ENCODE results near the gene HOXC10. TPM values are rescaled to one million over a fixed set of nuclear protein-coding genes. Genes with fewer than 3 reads are reported as not detected.

Gene HOXC10
- total RNA-seq, 6 donors from 2014 or later = not detected

DNA sequence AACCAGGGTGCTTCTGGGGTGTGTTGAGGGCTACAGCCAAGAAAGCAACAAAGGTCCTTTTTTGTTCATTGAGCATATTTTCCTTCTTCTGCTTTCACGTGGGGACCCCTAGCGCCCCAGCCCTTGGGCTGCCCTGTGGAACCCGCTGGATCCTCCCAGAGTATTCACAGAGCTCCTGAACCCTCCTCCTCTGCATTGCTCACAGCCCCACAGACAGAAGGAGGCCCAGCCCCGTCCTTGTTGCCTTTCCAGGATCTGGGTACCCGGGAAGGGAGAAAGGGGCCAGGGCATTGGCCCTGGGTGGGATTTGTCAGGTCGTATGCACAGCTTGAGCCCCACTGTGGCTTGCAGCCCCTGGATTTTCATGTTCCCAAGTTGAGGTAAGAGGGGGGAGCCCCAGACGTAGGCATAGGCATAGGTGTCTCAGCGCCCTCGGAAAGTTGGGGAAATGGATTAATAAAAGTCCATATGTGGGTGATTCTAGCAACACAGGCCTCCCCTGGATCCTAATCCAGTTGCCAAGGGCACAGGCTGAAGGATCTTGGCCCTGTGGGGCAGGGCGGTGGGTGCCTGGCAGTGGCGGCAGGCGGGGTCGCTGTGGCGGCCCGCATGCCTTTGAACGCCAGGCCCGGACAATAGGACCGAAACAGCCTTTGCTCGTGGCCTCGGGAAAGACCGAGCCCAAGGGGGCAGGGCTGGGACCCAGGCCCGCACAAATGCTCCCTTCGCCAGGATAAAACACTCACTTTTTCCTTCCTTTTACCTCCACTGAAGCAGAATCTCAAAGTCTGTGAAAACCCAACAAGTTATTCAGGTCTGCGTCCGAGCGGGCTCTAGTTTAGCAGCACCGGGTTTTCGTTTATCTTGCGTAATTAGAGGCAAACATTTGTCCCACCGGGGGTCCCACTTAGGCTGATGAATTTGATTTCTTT lies 3.0 kb upstream of the HOXC10 start:
- Histone ChIP-seq H3K9me3 (no peaks in the 10 kb centered on the region), H3K36me3 (no peaks in the 10 kb centered on the region), H3K4me3 (no peak overlapping the region), H3K27me3 (peaks cover 2 to 92% (median 50%) of the 10 kb centered on the region in 4 donors), H3K27ac (no peak overlapping the region), H3K4me1 (peaks cover 15 to 31% (median 26%) of the 10 kb centered on the region in 4 donors)
- DNase-seq = peak in 1 of 2 donors; percentile 47
- no peak for ATAC-seq (ENCODE audit: low FRiP score in 2 of 2)
- WGBS, 2 donors = 9 to 32% methylated on average over 27 to 30 of the region's 30 CpGs
- TF ChIP-seq, protein P1, sequence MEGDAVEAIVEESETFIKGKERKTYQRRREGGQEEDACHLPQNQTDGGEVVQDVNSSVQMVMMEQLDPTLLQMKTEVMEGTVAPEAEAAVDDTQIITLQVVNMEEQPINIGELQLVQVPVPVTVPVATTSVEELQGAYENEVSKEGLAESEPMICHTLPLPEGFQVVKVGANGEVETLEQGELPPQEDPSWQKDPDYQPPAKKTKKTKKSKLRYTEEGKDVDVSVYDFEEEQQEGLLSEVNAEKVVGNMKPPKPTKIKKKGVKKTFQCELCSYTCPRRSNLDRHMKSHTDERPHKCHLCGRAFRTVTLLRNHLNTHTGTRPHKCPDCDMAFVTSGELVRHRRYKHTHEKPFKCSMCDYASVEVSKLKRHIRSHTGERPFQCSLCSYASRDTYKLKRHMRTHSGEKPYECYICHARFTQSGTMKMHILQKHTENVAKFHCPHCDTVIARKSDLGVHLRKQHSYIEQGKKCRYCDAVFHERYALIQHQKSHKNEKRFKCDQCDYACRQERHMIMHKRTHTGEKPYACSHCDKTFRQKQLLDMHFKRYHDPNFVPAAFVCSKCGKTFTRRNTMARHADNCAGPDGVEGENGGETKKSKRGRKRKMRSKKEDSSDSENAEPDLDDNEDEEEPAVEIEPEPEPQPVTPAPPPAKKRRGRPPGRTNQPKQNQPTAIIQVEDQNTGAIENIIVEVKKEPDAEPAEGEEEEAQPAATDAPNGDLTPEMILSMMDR (IDR thresholded peaks at IDR 0.05) = no peak
- TF ChIP-seq POLR2A (IDR thresholded peaks at IDR 0.05) = no peak

DNA sequence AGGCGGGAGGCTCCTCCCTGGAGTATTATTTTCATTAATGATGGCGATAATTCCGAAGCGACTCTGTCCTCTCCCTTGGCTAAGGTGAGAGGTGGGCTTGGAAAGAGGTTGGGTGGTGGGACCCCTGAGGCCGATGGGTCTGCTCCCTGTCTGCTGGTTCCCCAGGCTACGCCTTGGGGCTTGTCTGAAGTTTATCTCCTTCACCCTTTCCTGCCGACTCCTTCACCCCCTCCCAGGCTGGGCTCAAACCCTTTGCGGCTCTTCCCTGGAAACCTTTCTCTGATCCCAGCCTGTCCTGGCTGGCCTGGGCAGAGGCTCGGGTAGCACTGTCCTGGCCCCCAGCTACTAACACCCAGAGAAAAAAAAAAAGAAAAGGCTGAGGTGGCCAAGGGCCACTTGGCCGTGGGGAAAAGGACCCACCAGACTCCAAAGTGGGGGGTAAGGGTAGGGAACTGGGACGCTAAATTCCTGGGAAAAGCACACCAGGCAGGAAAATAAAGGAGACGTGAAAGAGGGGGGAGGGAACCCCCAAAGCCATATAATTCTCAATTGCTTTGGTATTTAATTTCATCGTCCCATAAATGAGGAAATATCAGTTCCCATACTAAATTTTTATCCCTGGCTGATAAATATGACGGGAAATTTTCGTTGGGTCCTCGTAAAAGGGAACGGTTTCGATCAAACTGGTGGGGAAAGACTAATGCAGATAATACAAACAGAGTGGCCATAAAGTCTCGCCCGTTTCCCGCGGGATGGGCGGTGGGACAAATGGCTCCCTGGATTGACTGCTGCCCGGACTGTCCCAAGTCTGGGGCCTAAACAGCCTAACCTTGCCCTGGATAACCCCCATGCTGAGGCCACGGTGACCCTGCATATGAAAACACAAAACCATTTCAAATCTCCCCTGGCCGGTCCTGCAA lies 2.0 kb upstream of the HOXC10 start:
- Histone ChIP-seq H3K27me3 (peaks cover 2 to 92% (median 54%) of the 10 kb centered on the region in 4 donors), H3K36me3 (no peaks in the 10 kb centered on the region), H3K4me3 (no peak overlapping the region), H3K9me3 (no peaks in the 10 kb centered on the region), H3K27ac (no peak overlapping the region), H3K4me1 (peaks cover 15 to 31% (median 26%) of the 10 kb centered on the region in 4 donors)
- ATAC-seq (ENCODE audit: low FRiP score in 2 of 2) (no peak), DNase-seq (no peak)
- WGBS, 2 donors = 15 to 24% methylated on average over 25 to 26 of the region's 26 CpGs
- TF ChIP-seq EP300 (IDR thresholded peaks at IDR 0.05) (no peak), POLR2A (IDR thresholded peaks at IDR 0.05) (no peak), POLR2AphosphoS5 (IDR thresholded peaks at IDR 0.05) (no peak)
- TF ChIP-seq, protein P1 (IDR thresholded peaks at IDR 0.05) = no peak

DNA sequence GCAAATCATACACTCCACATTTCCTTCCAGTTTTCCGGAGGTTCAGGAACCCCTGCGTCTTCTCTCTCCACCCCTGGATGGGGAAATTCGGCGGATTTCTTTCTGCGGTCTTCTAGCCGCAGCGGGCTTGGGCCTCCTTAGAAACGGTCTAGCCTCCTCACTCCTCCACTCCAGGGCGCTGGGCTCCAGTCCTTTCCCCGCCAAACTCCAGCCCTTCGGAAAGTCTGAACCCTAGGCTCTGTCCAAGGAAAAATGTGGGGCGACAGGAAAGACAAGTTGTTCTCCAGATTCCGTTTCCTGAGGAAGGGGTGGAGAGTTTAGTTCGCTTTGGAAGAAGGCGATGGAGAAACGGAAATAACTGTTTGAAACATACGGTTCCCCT lies 1.4 kb upstream of the HOXC10 start:
- H3K9me3 ChIP-seq = no peaks in the 10 kb centered on the region
- WGBS, 2 donors = 5 to 7% methylated on average over 17 of the region's 17 CpGs
- peaks cover 15 to 31% (median 26%) of the 10 kb centered on the region in 4 donors for H3K4me1 ChIP-seq
- DNase-seq = no peak
- no peak overlapping the region for H3K27ac ChIP-seq
- peaks cover 2 to 93% (median 56%) of the 10 kb centered on the region in 4 donors for H3K27me3 ChIP-seq
- no peak for ATAC-seq (ENCODE audit: low FRiP score in 2 of 2)
- H3K36me3 ChIP-seq = no peaks in the 10 kb centered on the region
- no peak overlapping the region for H3K4me3 ChIP-seq
- TF ChIP-seq POLR2AphosphoS5 (IDR thresholded peaks at IDR 0.05) = no peak

GRCh38 chr12:53983950-53984572 lies 885 bp upstream of the HOXC10 start:
- 3 to 7% methylated on average over 24 to 30 of the region's 30 CpGs for WGBS, 2 donors
- ATAC-seq (ENCODE audit: low FRiP score in 2 of 2) (no peak), DNase-seq (peak in 1 of 2 donors; percentile 48)
- Histone ChIP-seq H3K27me3 (peaks cover 2 to 93% (median 56%) of the 10 kb centered on the region in 4 donors), H3K4me1 (peaks cover 15 to 32% (median 28%) of the 10 kb centered on the region in 4 donors), H3K9me3 (no peaks in the 10 kb centered on the region), H3K27ac (no peak overlapping the region), H3K4me3 (no peak overlapping the region), H3K36me3 (no peaks in the 10 kb centered on the region)
- TF ChIP-seq POLR2AphosphoS5 (IDR thresholded peaks at IDR 0.05) (no peak), POLR2A (IDR thresholded peaks at IDR 0.05) (no peak), EP300 (IDR thresholded peaks at IDR 0.05) (no peak)
- TF ChIP-seq, protein P1 (IDR thresholded peaks at IDR 0.05) = no peak

- peaks cover 0 to 93% (median 53%) of the 10 kb centered on the region in 4 donors for H3K27me3 ChIP-seq
- no peaks in the 10 kb centered on the region for H3K36me3 ChIP-seq
- WGBS, 2 donors = 11% methylated on average over 20 of the region's 21 CpGs; no CpG with 5 or more reads in 1 of the 2 donors
- ATAC-seq (ENCODE audit: low FRiP score in 2 of 2) (no peak), DNase-seq (no peak)
- TF ChIP-seq, protein P1 (IDR thresholded peaks at IDR 0.05) = no peak
- TF ChIP-seq POLR2AphosphoS5 (IDR thresholded peaks at IDR 0.05) (no peak), EP300 (IDR thresholded peaks at IDR 0.05) (no peak), POLR2A (IDR thresholded peaks at IDR 0.05) (no peak)
- H3K9me3 ChIP-seq = no peaks in the 10 kb centered on the region
- H3K27ac ChIP-seq = no peak overlapping the region
- H3K4me1 ChIP-seq = peaks cover 19 to 35% (median 30%) of the 10 kb centered on the region in 4 donors
- peak overlapping the region in 2 of 4 donors; percentile 17 for H3K4me3 ChIP-seq
These were observed 697 bp downstream of the HOXC10 start for GRCh38 chr12:53985692-53985993.
